Stimulated activated CD8-positive, alpha-beta memory T cell treated with anti-CD3 and anti-CD28 coated beads, Interleukin-15, amount 100 ng/mL, for 4 hours (primary cell): Measurements from ENCODE around the gene PTH.

Experiments
- DNase-seq, 2 donors: peaks; one replicate each; pipeline ENCODE4 v3.0.0-alpha.2; 2020; ENCODE audit warnings: low read depth in 2 of 2

The PTH gene

DNA sequence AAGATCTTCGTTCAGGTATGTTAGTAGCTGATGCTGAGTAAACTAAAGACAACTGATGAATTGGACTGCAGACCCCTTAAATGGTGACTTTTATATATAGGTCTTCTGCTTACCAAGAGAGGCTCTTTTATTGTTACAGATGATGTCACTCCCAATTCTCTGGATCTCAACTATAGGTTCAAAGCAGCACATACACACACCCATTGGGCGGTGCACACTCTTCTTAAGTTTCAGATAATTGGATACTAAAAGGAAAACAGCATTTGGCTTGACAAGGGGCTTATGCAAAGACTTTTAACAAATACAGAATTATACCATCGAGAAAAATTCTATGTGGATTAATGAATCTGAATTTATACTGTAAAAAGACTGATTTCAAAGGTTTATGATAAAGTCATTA is at the start of gene PTH:
TSS of gene PTH (minus strand) at position 69 of the 400 bp plus-strand sequence. CDS start 3,142 bp downstream, outside the sequence.
- no peak for DNase-seq

DNA sequence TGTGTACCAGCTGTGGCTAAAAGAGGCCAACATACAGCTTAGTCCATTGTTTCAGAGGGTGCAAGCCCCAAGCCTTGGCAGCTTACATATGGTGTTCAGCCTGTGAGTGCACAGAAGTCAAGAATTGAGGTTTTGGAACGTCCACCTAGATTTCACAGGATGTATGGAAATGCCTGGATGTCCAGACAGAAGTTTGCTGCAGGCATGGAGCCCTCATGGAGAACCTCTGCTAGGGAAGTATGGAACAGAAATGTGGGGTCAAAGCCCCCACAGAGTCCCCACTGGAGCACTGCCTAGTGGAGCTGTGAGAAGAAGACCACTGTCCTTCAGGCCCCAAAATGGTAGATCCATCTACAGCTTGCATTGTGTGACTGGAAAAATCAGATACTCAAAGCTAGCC is 42.2 kb upstream of the PTH start:
- DNase-seq: no peak

DNA sequence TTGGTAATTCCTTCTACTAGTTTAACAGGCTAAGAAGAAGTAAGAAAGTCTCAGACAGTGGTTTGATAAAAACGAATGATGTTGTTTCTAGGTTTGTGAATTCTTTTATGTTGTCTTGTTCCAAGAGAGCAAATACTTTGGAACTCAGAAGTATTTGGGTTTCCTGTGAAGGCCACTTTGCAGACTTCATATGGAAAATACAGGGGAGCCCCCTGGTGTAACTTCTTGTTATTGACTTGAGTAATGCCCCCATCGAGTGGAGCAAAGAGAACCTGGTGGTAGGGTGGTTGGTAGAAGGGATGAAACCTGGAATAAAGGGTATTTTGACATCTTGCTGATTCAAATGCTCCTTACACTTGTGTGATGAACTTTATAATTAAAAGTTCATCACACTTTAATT is 40.0 kb upstream of the PTH start:
- DNase-seq: no peak

DNA sequence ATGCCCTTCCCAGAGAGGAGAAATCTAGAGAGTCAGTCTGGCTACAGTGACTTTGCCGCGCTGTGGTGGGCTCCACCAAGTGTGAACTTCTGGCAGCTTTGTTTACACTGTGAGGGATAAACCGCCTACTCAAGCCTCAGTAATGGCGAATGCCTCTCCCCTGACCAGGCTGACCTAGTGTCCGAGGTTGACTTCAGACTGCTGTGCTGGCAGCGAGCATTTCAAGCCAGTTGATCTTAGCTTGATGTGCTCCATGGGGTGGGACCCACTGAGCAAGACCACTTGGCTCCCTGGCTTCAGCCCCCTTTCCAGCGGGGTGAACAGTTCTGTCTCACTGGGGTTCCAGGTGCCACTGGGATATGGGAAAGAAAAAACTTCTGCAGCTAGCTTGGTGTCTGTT is 38.6 kb upstream of the PTH start:
- DNase-seq: no peak

DNA sequence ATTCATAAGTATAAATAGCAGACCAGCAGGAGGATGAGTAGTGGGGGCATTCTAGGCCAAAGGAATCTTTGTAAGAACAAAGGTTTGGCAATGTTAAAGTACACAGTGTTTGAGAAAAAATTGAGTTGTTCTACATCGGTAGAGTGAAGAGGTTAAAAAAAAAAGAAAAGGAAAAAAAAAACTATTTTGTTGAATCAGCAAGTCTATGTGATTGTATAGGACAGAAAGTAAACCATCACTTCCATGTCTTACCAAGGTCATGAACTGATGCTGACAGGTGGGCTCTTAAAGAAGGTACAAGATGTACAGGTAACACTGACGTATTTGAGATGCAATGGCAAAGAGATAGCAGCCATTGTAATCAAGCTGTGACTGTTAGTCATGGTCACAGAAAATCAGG is 29.5 kb upstream of the PTH start:
- no peak for DNase-seq

DNA sequence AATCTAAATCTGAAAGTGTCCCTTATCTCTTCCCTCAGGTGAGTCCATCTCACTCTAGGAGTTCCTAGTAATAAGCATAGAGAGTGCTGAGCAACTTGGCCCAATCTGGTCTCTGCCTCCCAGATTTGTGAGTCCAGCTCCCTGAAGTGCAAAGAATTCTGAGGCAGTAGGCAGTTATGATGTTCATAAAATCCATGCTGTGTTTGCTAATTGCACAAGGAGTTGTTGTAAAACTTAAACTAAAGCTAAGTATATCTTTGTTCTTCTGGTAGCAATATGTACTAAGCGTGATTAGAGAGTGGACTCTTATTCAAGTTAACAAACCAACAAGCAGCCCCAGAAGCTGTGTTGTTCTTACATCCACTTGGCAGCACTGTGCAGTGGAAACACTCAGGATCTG is 7.6 kb upstream of the PTH start:
- DNase-seq: no peak

DNA sequence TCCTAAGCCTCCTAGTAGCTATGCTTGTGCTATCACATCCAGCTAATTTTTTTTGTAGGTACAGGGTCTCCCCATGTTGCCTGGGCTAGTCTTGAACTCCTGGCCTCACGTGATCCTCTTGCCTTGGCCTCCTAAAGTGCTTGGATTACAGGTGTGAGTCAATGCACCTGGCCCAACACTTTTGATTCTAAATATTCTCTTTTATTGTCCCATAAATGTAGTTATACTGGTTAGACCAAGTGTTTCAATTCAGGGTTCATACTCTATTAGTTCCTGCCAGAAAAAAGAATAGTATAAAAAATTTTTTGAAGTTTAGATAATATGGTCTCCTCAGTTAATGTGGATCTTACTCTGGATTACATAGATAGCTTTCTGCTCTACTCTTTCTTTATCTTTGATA is 6.7 kb upstream of the PTH start:
- DNase-seq: no peak

DNA sequence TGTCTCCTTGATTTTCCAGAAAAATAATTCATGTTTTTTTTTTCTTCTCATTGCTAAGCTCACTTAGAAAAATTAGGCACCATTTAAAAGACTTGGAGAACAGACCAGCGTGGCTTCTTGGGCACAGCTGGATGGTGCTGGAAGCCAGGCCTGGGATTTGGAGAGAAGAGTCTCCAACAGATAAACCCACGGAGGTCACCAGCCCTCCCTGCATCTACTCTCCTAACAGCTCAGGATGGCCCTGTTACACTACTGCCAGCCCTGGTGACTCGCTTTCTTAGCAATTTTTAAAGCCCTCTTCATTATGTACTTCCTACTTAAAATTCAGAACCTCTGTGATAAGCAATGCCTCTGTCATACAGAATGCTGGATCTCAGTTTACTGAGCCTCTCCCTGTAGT is 1.7 kb downstream of the PTH start:
- DNase-seq: no peak

DNA sequence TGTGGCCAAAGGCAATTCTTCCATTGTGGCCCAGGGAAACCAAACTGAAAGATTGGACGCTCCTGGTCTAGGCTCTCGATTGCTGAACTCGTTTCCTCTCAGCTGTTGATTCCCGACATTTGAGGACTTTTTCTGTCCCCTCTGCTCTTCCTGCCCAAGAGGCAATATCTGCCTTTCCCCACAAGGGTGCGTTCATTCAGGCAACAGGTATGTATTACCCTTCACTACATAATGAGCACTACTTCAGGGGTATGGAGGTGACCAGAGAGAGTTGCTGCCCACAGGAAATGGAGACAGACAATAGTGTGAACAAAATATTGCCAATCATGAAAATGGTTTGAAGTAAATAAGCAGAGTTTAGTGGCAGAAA is 8.2 kb downstream of the PTH start:
- no peak for DNase-seq

DNA sequence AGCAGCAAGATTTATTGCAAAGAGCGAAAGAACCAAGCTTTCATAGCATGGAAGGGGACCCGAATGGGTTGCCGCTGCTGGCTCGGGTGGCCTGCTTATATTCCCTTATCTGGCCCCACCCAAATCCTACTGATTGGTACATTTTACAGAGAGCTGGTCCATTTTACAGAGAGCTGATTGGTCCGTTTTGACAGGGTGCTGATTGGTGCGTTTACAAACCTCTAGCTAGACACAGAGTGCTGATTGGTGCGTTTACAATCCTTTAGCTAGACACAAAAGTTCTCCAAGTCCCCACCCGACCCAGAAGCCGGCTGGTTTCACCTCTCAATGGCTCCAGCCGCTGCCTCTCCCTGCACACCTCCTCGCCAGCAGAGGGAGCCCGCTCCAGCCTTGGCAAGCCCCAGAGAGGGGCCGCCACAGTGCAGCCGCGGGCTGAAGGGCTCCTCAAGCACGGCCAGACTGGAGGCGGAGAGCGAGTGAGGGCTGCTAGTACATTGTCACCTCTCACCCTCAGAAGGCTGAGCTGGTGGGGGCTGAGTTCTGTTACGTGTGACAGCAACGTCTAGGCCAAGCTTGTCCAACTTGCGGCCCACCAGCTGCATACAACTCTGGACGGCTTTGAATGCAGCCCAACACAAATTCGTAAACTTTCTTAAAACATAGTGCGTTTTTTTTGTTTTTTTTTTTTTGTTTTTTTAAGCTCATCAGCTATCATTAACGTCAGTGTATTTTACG is 8.7 kb downstream of the PTH start:
- peak; percentile 36 to 54 for DNase-seq

DNA sequence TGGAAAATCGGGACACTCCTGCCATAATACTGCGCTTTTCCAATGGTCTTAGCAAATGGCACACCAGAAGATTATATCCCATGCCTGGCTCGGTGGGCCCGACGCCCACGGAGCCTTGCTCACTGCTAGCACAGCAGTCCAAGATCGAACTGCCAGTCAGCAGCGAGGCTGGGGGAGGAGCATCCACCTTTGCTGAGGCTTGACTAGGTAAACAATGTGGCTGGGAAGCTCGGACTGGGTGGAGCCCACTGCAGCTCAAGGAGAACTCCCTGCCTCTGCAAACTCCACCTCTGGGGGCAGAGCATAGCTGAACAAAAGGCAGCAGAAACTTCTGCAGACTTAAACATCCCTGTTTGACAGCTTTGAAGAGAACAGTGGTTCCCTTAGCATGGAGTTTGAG is 15.6 kb downstream of the PTH start:
- no peak for DNase-seq

DNA sequence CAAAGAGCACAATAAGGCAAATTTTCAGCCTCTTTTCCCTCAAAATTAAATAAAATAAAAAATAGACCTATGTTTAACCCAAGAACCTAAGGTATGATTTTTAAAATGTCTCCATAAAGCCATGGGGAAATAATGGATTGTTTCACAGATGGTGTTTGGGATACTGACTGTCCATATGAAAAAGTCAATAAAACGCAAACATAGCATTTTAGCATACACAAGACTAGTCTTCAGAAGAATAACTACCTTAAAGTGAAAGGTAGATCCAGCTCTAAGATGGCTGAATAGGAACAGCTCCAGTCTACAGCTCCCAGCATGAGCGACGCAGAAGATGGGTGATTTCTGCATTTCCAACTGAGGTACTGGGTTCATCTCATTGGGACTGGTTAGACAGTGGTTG is 16.1 kb downstream of the PTH start:
- DNase-seq: no peak

DNA sequence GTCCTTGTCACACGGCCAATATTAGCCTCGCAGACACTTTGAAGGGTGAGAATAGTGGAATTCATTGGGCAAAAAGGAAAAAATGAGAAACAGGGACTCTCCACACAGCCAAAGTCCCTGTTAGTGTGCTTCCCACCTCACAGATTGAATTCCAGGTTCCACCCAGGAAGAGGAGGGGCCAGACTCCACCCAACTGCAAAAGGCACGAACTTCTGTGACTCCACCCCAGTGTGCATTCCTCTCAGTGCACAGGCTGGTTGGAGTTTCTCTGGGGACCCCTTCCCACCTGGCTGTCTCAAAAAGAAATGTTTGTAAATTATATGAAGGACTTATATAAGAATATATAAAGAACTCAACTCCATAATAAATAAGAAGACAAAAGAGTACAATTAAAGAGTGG is 20.7 kb downstream of the PTH start:
- DNase-seq: no peak

DNA sequence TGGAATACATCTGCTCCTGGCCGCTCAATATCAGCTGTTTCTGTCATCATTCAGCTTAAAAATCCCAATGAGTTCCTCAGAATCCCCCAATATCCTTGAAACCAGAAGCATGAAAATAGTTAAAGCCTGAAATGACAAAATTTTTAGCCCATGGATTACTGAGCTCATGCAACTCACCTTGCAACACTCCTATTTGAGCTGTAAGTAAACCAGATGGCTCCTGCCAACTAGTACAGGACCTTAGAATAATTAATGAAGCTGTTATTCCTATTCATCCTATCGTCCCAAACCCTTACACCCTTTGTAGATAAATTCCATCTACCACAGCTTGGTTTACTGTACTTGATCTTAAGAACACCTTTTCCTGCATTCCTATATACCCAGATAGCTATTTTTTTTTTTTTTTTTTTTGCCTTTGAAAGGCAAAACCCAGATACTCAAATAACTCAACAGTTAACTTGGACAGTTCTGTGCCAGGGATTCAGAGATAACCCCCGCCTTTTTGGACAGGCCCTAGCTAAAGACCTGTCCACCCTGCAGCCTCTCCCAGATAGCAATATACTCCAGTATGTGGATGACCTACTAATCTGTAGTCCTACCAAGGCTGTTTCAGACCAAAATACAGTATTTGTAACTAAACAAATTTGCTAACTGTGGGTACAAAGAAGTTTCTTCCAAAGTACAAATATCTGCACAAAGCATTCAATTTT is 22.6 kb downstream of the PTH start:
- no peak for DNase-seq

DNA sequence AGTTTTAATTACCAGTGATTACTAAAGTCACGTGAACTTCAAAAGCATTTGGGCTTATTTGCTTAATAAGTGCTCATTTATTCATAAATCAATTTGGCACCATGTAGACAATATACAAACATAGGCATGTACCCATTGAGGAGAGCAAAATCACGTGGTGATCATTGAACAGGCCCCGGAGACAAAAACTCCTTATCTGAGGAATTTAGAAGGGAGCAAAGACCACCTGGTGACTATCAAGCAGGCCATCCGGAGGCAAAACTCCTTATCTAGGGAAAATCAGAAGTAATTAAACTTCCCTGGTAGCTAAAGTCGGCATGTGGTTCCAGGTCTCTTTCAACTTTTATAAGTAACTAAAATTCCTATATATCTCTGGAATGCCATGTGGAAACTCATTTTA is 27.0 kb downstream of the PTH start:
- DNase-seq: no peak

DNA sequence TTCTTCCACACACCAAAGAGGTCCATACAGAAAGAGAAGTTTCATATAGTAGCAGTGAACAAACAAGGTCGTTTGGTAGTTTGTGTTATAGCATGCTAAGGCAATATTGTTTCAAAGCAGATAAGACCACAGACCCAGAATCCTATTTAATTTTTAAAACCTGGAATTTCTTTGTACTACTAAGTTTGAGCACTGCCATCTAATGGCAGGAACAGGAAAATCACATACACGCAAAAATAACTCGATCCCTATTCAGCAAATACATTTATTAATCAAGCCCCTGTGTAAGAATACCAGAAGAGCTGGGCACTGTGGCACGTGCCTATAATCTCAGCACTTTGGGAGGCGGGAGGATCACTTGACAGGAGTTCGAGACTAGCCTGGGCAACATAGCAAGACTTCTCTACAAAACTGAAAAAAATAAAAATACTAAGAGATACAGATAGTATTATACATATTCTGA is 29.9 kb downstream of the PTH start:
- no peak for DNase-seq

DNA sequence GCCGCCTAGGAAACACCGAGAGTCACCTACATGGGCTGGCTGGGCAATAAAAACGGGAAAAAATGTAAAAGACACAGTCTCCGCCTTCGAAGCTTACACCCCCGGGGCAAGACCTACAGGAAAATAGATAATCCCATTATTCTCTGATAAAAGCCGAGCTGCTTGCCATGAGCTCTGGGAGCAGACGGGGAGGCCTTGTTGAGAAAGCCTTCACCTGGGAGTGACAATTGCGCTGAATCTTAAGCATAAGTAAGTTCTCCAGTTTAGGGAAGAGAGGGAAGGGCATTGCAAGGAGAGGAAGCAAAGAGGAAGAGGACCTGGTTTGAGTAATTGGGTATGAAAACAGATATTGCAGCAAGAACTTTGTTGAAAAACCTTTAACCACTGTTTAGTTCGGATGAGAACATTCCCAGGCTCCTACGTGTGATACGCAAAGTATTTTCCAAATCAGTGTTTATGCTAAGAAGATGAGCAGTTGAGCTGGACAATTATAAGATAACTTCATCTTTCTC is 32.0 kb downstream of the PTH start:
- DNase-seq: no peak

DNA sequence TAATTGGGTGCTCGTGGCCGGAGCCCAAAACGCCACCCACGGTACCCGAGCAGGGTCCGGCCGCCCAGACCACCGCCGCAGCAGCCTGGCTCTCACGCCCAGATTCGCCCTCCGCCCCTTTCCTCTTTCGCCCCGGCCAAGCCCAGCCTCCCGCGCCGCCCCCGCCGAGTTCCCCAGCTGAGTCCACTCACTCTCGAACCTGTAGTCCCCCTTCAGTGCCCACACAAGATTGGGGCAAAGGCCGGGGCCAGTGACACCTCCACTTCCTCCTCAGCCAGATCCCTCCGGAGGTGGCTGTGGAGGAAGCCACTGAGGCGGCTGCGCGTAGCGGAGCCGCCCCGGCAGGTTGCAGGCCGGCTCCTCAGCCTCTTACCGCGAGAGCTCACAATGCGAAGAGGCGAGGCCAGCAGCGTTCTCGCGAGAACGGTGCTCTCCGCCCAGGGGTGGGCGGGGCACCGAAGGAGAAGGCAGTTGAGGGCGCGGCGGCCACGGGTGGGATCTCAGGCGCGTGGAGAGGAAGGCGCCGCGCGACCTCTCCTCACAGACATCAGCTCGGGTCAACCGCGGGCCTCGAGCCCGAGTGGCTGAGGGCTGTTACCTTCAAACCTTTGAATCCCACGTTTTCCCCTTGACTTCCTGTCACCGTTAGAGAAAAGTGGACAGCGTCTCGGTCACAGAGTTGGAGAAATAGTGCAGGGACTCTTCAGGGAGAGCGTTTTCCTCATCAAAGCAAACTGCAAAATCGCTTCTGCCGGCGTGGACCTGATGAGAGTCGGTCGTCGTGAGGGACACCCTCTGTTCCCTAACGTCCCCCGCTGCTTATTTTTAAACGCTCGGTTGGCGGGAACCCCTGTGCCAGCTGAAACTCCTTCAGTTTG is 32.7 kb downstream of the PTH start, which contains the start of gene BTBD10:
TSS of gene BTBD10 (minus strand) at position 322 of the 878 bp plus-strand sequence. CDS start 18,098 bp downstream, outside the sequence.
- peak; percentile 86 to 87 for DNase-seq

DNA sequence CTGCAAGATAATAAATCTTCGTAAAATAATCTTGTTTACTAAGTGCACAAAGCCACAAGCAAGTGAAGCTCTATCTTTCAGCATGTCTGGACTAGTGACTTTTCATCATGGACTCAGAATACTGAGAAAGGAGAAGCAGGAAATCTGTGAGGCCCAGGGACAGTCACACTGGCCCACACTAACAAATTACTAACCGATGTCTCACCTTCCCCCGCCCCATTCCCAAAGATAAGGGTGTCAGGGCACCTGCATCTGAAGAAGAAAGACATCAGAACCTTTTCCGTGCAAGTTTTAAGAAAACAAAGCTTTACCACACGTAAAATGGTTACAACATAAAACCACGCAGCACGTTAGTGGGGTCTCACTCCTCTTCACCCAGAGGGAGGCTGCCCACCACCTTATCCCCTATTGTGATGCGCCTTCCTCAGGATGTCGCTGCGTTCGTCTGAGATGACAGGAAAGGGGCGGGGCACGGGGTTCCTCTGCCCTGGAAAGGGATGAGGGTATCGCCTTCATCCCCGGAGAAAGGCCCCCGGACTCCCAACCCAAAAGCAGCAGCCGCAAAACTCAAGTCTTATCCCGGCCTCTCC is 33.4 kb downstream of the PTH start:
- DNase-seq: peak in 1 of 2 donors; percentile 1

DNA sequence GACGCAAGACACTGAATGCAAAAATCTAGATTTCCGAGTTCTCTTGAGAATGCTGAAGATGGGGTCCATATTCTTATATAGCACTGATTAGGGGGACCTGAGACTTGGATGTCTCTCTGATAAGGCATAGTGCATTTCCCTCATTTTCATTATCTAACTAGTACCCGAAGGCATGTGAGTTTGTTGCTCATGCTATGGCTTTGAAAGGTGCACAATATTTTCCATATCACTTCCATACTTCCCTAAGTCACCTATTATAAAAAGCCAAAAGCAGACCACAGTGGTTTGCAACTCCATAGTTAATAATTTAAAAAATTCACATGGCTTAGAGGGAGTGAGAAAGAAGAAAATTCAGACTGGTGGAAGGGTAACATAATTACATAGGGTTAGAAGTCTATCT is 34.5 kb downstream of the PTH start:
- DNase-seq: no peak

DNA sequence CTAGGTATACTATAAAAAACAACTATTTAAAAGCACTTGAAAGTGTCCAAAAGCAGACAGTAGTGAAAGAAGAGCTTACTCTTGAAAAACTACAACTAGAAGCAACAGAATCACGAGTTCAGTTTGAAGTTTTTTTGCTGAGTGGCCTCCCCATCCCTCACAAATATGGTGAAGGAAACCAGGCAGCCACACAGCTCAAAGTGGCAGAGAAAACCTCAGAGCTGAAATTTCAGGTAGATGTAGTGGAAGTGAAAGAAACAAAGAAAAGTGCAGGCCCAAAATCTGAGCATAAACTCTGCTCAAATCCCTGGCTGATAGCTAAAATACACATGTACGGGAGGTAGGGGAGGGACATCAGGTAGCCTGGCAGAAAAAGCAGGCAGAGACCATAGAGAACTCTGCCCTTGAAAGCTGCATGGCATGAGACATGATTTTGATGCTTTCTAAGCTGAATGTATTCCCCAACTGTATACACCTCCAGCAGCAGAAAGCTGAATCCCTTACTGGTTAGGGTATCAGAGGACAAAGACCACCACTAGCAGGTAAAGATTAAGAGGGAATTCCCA is 44.9 kb downstream of the PTH start:
- DNase-seq: no peak
